LHCN-M2 (cell line): ENCODE results near the gene KLF18. TPM values are rescaled to one million over a fixed set of nuclear protein-coding genes. Genes with fewer than 3 reads are reported as not detected.
"Not testable (repeated sequence)": the region's sequence is repeated elsewhere in the genome, so short reads cannot be mapped to it uniquely, and the experiment has no call there.

Experiments used
- DNase-seq: peaks from one replicate; pipeline ENCODE4 v3.0.0-alpha.2; 2012; ENCODE audit warnings: low read depth
- polyA plus RNA-seq: library from polyadenylated mRNA; unstranded; fragments of >200 nt; gene quantifications from one replicate; pipeline ENCODE4 v1.2.1, GENCODE V29; 2012; ENCODE audit warnings: missing spikeins
- total RNA-seq: library from RNA; depleted of rRNA; stranded (reverse); fragments of >200 nt; gene quantifications from 2 replicates; pipeline ENCODE4 v1.2.3, GENCODE V29; 2014; rRNA removed

The KLF18 gene
- total RNA-seq: not detected in 2 replicates
- not detected for polyA plus RNA-seq

- DNase-seq: no peak
These were observed at the start of gene KLF18 for GRCh38 chr1:44141531-44141930. KLF18 (minus strand) TSS chr1:44141631; CDS start chr1:44141631, 0 bp downstream.

- no peak for DNase-seq
These were observed 33.2 kb upstream of the KLF18 start for GRCh38 chr1:44174630-44175029.

- peak; percentile 18 for DNase-seq
These were observed 28.9 kb upstream of the KLF18 start for GRCh38 chr1:44170281-44170823.

- no peak for DNase-seq
These were observed 27.2 kb upstream of the KLF18 start for GRCh38 chr1:44168520-44169098.

- no peak for DNase-seq
These were observed 20.1 kb upstream of the KLF18 start for GRCh38 chr1:44161546-44161945.

- no peak for DNase-seq
These were observed 17.4 kb upstream of the KLF18 start for GRCh38 chr1:44158871-44159270.

GRCh38 chr1:44157903-44158302, 16.5 kb upstream of the KLF18 start:
- DNase-seq: no peak

- no peak for DNase-seq
These were observed 12.6 kb upstream of the KLF18 start for GRCh38 chr1:44154049-44154448.

- no peak for DNase-seq
These were observed 11.3 kb upstream of the KLF18 start for GRCh38 chr1:44152692-44153091.

GRCh38 chr1:44151808-44152207, 10.4 kb upstream of the KLF18 start:
- DNase-seq: no peak

GRCh38 chr1:44151332-44151731, 9.9 kb upstream of the KLF18 start:
- DNase-seq: no peak

GRCh38 chr1:44147582-44147981, 6.2 kb upstream of the KLF18 start:
- DNase-seq: no peak

- DNase-seq: no peak
These were observed 5.3 kb upstream of the KLF18 start for GRCh38 chr1:44146536-44147361.

GRCh38 chr1:44144962-44145756, 3.7 kb upstream of the KLF18 start:
- peak; percentile 7 for DNase-seq

- not testable (repeated sequence) for DNase-seq
These were observed 1.9 kb downstream of the KLF18 start for GRCh38 chr1:44139565-44139964.

GRCh38 chr1:44138239-44138638, 3.2 kb downstream of the KLF18 start:
- DNase-seq: no peak

- DNase-seq: no peak
These were observed 5.5 kb downstream of the KLF18 start for GRCh38 chr1:44135886-44136285.

GRCh38 chr1:44134071-44134920, 7.1 kb downstream of the KLF18 start:
- no peak for DNase-seq

- no peak for DNase-seq
These were observed 10.0 kb downstream of the KLF18 start for GRCh38 chr1:44131411-44131810.

GRCh38 chr1:44129616-44130500, 11.6 kb downstream of the KLF18 start:
- DNase-seq: no peak
